ENCODE data around the gene NR2F1-AS1. TPM values are rescaled to one million over a fixed set of nuclear protein-coding genes. Genes with fewer than 3 reads are reported as not detected.

Gene NR2F1-AS1
- total and polyA plus RNA-seq, 2 donors (not counting 1 experiment from before 2014, with no cell fraction given), result not detected

GRCh38 chr5:93607367-93608258 is 26.6 kb upstream of the NR2F1-AS1 start:
- H3K9me3 Mint-ChIP-seq (ENCODE audit: insufficient read depth), result no peaks in the 10 kb centered on the region
- no peaks in the 10 kb centered on the region for H3K36me3 ChIP-seq (replicated peaks in 1 of 2; ENCODE audit: control extremely low read depth in 1 of 2, control insufficient read depth in 1 of 2, extremely low read depth in 1 of 2, insufficient read depth in 2 of 2, low read length in 1 of 2)
- H3K4me3 Mint-ChIP-seq, result peak overlapping the region; percentile 39
- peak overlapping the region; percentile 22 for H2AFZ ChIP-seq (ENCODE audit: insufficient read depth, low read depth, low read length, poor library complexity, severe bottlenecking)
- peak overlapping the region in 2 of 5 experiments; percentile 7 to 18 for H3K4me3 ChIP-seq (ENCODE audit: control extremely low read depth in 1 of 5, extremely low read depth in 1 of 5, insufficient read depth in 1 of 5, low read depth in 2 of 5, low read length in 4 of 5)
- ChIA-PET CTCF (interaction anchor here (0.8 to 2.9 kb wide), 8 partner anchors 9 to 308 kb away, joined by 3 to 16 read pairs (median 4); no protein-coding TSS in a partner anchor), POLR2A (no interaction called here)
- DNase-seq (peak; percentile 71), ATAC-seq (ENCODE audit: low read depth) (peak; percentile 41)
- H3K27ac ChIP-seq (ENCODE audit: low read length in 2 of 2), result no peak overlapping the region
- TF ChIP-seq EZH2 (IDR thresholded peaks at IDR 0.05; ENCODE audit: borderline replicate concordance, insufficient read depth, low read depth, low read length, poor library complexity, severe bottlenecking) (no peak), CTCF (IDR thresholded peaks at IDR 0.05) (peak; percentile 53)
- no peak overlapping the region for H3K27ac Mint-ChIP-seq
- peaks cover 20% of the 10 kb centered on the region for H3K4me1 Mint-ChIP-seq
- peaks cover 8 to 16% (median 9%) of the 10 kb centered on the region in 3 donors for H3K9me3 ChIP-seq (ENCODE audit: control extremely low read depth in 1 of 3, control insufficient read depth in 2 of 3, insufficient read depth in 1 of 3, low read length in 2 of 3)
- peak overlapping the region; percentile 60 for H3K4me2 ChIP-seq (replicated peaks; ENCODE audit: low read depth, low read length, poor library complexity, severe bottlenecking)
- intact Hi-C loops (cut with micrococcal nuclease), result loop anchor here (1.0 to 5.0 kb wide), 2 partner anchors 35 to 194 kb away; no protein-coding TSS in a partner anchor
- H3K27me3 Mint-ChIP-seq, result peaks cover 81% of the 10 kb centered on the region
- H3K9ac ChIP-seq (ENCODE audit: low read length), result peak overlapping the region; percentile 22
- no peaks in the 10 kb centered on the region for H3K79me2 ChIP-seq (ENCODE audit: control insufficient read depth, insufficient read depth, low read length)
- 10% methylated on average over 13 of the region's 19 CpGs for WGBS (ENCODE audit: insufficient coverage)
- peaks cover 8 to 85% (median 80%) of the 10 kb centered on the region in 4 experiments for H3K27me3 ChIP-seq (replicated peaks in 1 of 4; ENCODE audit: control extremely low read depth in 1 of 4, control insufficient read depth in 3 of 4, insufficient read depth in 4 of 4, low read length in 3 of 4)
- no peaks in the 10 kb centered on the region for H4K20me1 ChIP-seq (ENCODE audit: control insufficient read depth, insufficient read depth, low read length, poor library complexity, severe bottlenecking)
- H3K4me1 ChIP-seq (ENCODE audit: control insufficient read depth in 2 of 2, insufficient read depth in 2 of 2, low read length in 2 of 2), result peaks cover 8 to 35% of the 10 kb centered on the region in 2 donors

GRCh38 chr5:93606382-93606752 is 25.3 kb upstream of the NR2F1-AS1 start:
- H3K27ac Mint-ChIP-seq, result no peak overlapping the region
- POLR2A ChIA-PET, result no interaction called here
- no peak for ATAC-seq (ENCODE audit: low read depth)
- Histone ChIP-seq H3K27ac (ENCODE audit: low read length in 2 of 2) (no peak overlapping the region), H4K20me1 (ENCODE audit: control insufficient read depth, insufficient read depth, low read length, poor library complexity, severe bottlenecking) (no peaks in the 10 kb centered on the region), H3K9ac (ENCODE audit: low read length) (no peak overlapping the region), H3K4me1 (ENCODE audit: control insufficient read depth in 2 of 2, insufficient read depth in 2 of 2, low read length in 2 of 2) (peaks cover 8 to 35% of the 10 kb centered on the region in 2 donors), H3K4me2 (replicated peaks; ENCODE audit: low read depth, low read length, poor library complexity, severe bottlenecking) (no peak overlapping the region), H3K79me2 (ENCODE audit: control insufficient read depth, insufficient read depth, low read length) (no peaks in the 10 kb centered on the region), H3K4me3 (ENCODE audit: control extremely low read depth in 1 of 5, extremely low read depth in 1 of 5, insufficient read depth in 1 of 5, low read depth in 2 of 5, low read length in 4 of 5) (no peak overlapping the region), H3K27me3 (replicated peaks in 1 of 4; ENCODE audit: control extremely low read depth in 1 of 4, control insufficient read depth in 3 of 4, insufficient read depth in 4 of 4, low read length in 3 of 4) (peaks cover 8 to 89% (median 80%) of the 10 kb centered on the region in 4 experiments), H3K9me3 (ENCODE audit: control extremely low read depth in 1 of 3, control insufficient read depth in 2 of 3, insufficient read depth in 1 of 3, low read length in 2 of 3) (peaks cover 7 to 19% (median 13%) of the 10 kb centered on the region in 3 donors), H2AFZ (ENCODE audit: insufficient read depth, low read depth, low read length, poor library complexity, severe bottlenecking) (no peak overlapping the region), H3K36me3 (replicated peaks in 1 of 2; ENCODE audit: control extremely low read depth in 1 of 2, control insufficient read depth in 1 of 2, extremely low read depth in 1 of 2, insufficient read depth in 2 of 2, low read length in 1 of 2) (no peaks in the 10 kb centered on the region)
- peaks cover 14% of the 10 kb centered on the region for H3K4me1 Mint-ChIP-seq
- intact Hi-C loops (cut with micrococcal nuclease), result loop anchor here (5.0 kb wide), 1 partner anchor 34 kb away; no protein-coding TSS in a partner anchor
- DNase-seq, result no peak
- TF ChIP-seq EZH2 (IDR thresholded peaks at IDR 0.05; ENCODE audit: borderline replicate concordance, insufficient read depth, low read depth, low read length, poor library complexity, severe bottlenecking) (no peak), CTCF (IDR thresholded peaks at IDR 0.05) (no peak)
- peaks cover 70% of the 10 kb centered on the region for H3K27me3 Mint-ChIP-seq
- CTCF ChIA-PET, result interaction anchor here (1.5 to 2.9 kb wide), 3 partner anchors 20 to 309 kb away, joined by 4 to 16 read pairs (median 7); no protein-coding TSS in a partner anchor
- H3K4me3 Mint-ChIP-seq, result no peak overlapping the region
- H3K9me3 Mint-ChIP-seq (ENCODE audit: insufficient read depth), result no peaks in the 10 kb centered on the region
